Left lobe of liver (tissue), 2 donors: Measurements from ENCODE around the gene FBXO17. TPM values are rescaled to one million over a fixed set of nuclear protein-coding genes. Genes with fewer than 3 reads are reported as not detected.

Experiments
- ATAC-seq: fragments of 200-7000 bp; cut with Tn5 transposase; one replicate; pipeline ENCODE4 v1.9.1; 2020; ENCODE audit warnings: mild to moderate bottlenecking, moderate library complexity
- DNase-seq: peaks from one replicate; pipeline ENCODE4 v3.0.0-alpha.2; 2020; ENCODE audit warnings: low spot score
- total RNA-seq: library from RNA; stranded (reverse); gene quantifications from one replicate; pipeline ENCODE4 v1.2.1, GENCODE V29; 2021
- donor health status: DM: no; HTN: no; CAD: no; lungs with moderate emphysema.
- donor health status: DM: no; HTN: yes; CAD: no.

The FBXO17 gene
- total RNA-seq, 1 donor from 2014 or later: 64.3 TPM

DNA sequence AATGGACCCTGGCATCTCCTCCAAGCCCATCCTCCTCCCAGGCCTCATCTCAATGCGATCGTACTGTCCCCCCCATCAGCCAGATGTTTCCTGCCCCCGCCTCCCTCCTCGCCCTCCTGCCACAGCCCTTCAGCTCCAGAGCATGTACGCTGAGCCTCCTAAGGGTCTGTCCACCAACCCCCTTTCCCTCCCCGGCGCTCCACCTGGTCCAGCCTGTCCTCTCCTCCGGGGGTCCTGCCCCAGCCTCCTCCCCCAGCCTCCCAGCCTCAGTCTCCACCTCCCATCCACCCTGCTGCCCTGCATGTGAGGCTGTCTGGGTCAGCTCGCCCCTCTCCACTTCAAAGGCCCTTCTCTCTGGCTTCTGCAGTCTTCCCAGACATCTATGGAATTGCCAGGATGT is 80.6 kb downstream of the FBXO17 start:
- DNase-seq (no peak), ATAC-seq (no peak)

DNA sequence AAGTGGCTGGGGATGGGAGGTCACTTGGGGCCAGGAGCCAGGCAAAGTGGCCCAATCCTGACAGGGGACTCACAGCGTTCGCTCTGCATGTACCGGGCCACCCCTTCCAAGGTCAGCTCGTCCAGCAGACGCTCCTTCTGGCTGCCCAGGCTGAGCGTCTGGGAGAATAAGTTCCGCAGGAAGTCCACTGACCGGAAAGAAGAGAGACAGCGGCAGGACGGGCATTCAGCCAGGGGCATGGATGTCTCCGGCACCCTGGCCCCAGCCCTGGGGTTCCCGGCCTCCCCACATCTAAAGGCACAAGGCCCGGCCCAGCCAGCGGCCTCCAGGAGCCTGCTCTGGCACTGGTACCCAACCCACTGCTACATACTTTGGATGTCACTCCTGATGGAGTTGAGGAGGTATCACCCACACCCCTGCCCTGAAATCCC is 82.2 kb downstream of the FBXO17 start:
- DNase-seq: no peak
- ATAC-seq: peak; percentile 37

DNA sequence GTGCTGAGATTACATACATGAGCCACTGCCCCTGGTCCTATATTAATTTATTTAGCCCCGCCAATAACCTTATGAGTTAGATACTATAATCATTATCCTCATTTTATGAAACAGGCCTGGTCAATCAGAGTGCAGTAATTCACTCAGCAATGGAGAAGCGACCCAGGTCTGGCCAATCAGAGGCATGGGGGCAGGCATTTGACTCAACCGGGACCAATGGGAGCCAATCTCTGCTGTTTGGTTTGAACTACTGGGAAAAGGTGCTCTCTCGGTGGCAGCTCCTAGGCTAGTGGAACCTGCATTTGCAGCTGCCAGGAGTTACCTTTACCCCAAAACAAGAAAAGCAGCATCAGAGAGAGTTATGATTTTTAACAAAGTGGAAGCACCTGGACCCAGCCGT is 82.7 kb downstream of the FBXO17 start:
- DNase-seq: no peak
- ATAC-seq: no peak

DNA sequence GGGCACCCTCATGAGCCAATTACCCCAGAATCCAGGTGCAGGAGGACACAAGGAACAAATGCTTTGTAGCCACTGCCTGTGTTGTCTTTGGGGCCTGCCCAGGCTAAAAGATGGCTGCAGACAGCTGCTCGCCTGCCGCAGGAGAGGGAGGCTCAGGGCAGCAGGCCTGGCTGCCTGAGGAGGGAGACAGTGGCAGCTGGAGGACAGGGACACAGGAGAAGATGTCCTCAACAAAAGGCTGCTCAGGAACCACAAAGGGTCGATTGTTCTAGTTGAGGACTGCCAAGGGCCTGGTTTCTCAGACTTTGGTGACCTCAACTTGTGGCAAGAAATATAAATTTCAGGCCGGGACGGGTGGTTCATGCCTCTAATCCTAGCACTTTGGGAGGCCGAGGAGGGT is 83.8 kb downstream of the FBXO17 start:
- no peak for ATAC-seq
- DNase-seq: no peak

Other genes starting within 250 kb of the FBXO17 start
- 30.9 TPM for gene CAPN12, start 231.3 kb downstream of the FBXO17 start, total RNA-seq
- gene LGALS7, start 202.2 kb downstream of the FBXO17 start, total RNA-seq: not detected
- gene LGALS7B, start 186.5 kb downstream of the FBXO17 start, total RNA-seq: not detected
- gene LGALS4, start 162.8 kb downstream of the FBXO17 start, total RNA-seq: 102 TPM
- gene ECH1, start 143.9 kb downstream of the FBXO17 start, total RNA-seq: 439 TPM
- 93.1 TPM for gene HNRNPL, start 125.8 kb downstream of the FBXO17 start, total RNA-seq
- gene RINL, start 97.5 kb downstream of the FBXO17 start, total RNA-seq: 5.6 TPM
- 31.2 TPM for gene SIRT2, start 76.1 kb downstream of the FBXO17 start, total RNA-seq
- gene NFKBIB, start 75.8 kb downstream of the FBXO17 start, total RNA-seq: 19.0 TPM
- 0.18 TPM for gene CCER2, start 63.6 kb downstream of the FBXO17 start, total RNA-seq
- gene SARS2, start 45.0 kb downstream of the FBXO17 start, total RNA-seq: 12.8 TPM
- 24.2 TPM for gene MRPS12, start 44.8 kb downstream of the FBXO17 start, total RNA-seq
- 15.9 TPM for gene FBXO27, start 56.8 kb upstream of the FBXO17 start, total RNA-seq
- not detected for gene ACP7, start 108.6 kb upstream of the FBXO17 start, total RNA-seq
- gene PAK4, start 150.0 kb upstream of the FBXO17 start, total RNA-seq: 19.4 TPM
- 0.08 TPM for gene NCCRP1, start 221.2 kb upstream of the FBXO17 start, total RNA-seq
- 1.6 TPM for gene SYCN, start 228.5 kb upstream of the FBXO17 start, total RNA-seq